ENCODE measurements around the gene PLA2G15. TPM values are rescaled to one million over a fixed set of nuclear protein-coding genes. Genes with fewer than 3 reads are reported as not detected.

Gene PLA2G15
- total RNA-seq, 1 donor from 2014 or later = 46.7 TPM

DNA sequence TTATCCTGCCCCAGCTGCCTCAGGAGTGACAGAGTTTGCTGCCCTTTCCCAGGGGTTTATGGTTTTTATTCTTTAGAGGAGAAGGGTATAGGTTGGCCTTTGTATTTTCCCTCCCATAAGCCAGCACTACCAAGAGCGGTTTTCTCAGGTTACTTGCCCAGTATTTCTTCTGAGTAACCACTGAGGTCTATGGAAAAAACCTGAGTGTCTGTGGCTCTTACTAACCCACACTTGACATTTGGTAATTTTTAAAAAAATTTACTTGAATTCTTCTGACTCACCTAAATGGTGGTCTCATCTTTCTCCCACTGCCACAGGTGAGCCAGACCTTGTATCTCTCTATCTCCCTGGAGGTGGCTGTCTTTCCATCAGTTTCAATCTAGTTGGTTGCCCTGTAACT, 25.2 kb downstream of the PLA2G15 start:
- DNase-seq (ENCODE audit: low spot score) = no peak
- intact Hi-C loops (cut with DNase I) = no loop called here

GRCh38 chr16:68272507-68273209, 27.5 kb downstream of the PLA2G15 start:
- DNase-seq (ENCODE audit: low spot score) = no peak
- intact Hi-C loops (cut with DNase I) = no loop called here

- intact Hi-C loops (cut with DNase I) = no loop called here
- no peak for DNase-seq (ENCODE audit: low spot score)
These were observed 28.3 kb downstream of the PLA2G15 start for GRCh38 chr16:68273459-68273858.

GRCh38 chr16:68273896-68274295, 28.7 kb downstream of the PLA2G15 start:
- DNase-seq (ENCODE audit: low spot score) = no peak
- intact Hi-C loops (cut with DNase I) = no loop called here

DNA sequence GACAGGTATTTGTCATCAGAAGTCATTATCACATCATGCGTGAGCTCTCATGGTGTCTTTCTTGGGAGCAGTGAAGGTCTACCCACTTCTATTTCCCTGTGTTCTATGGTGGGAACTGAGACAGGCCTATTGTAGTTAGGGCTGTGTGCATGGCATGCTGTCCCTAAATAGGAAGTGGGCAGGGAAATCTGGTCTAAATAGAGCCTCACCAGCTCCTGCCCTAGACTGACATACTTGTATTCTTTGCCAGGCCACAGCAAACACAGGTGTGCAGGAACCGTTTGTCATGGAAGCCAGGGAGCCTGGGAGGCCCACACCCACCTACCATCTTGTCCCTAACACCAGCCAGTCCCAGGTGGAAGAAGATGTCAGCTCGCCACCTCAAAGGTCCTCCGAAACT, 29.3 kb downstream of the PLA2G15 start:
- intact Hi-C loops (cut with DNase I) = no loop called here
- DNase-seq (ENCODE audit: low spot score) = no peak

GRCh38 chr16:68275611-68276191, 30.5 kb downstream of the PLA2G15 start:
- intact Hi-C loops (cut with DNase I) = no loop called here
- DNase-seq (ENCODE audit: low spot score) = no peak

DNA sequence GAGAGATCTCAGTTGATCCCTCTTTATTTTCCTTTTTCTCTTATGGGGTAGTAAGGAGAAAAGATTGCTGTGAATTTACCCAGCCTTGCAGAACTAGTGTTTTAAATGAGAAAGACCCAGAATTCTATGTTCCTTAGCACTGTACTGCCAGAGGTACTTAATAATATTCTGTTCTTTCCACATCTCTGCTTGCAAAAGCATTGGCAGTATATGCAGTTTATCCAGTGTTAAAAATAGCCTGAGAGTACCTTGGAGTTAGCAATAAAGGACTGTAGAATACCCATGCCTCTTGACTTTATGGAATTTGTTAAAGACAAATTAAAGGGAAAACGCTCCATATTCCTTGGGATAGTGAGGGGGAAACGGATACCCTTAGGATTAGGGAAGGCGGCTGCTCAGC, 31.1 kb downstream of the PLA2G15 start:
- no peak for DNase-seq (ENCODE audit: low spot score)
- intact Hi-C loops (cut with DNase I) = no loop called here

- intact Hi-C loops (cut with DNase I) = no loop called here
- DNase-seq (ENCODE audit: low spot score) = no peak
These were observed 34.8 kb downstream of the PLA2G15 start for GRCh38 chr16:68279726-68280558.

DNA sequence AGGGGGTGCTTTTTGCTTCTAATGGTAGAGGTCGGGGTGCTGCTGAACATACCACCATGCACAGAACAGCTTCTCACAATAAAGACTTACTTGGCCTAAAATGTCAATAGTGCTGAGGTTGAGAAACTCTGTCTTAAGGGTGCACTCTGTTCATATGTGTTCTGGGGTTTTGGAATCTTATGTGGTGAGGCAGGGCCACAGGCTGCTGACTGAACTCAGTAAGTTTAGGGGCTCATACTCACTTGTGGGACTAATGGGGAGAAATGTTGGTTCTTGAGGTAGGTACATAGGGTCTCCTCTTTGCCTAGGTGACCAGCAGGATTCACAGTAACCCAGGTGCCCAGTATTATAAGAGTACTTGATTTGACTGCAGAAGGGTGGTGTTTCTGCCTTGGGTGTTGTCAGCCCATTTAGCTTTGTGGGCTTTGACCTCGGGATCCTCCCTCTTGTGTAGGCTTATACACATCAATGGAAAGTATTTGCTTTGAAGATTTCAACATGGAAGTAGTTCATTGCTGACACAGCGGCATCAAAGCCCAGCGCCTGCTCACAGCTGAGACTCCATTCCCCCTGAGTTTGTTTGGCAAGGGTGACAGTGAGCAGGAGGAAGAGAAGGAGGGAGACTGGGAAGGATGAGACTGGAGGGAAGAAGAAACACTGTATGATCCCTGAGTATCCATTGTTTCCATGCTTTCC, 36.3 kb downstream of the PLA2G15 start:
- DNase-seq (ENCODE audit: low spot score) = no peak
- intact Hi-C loops (cut with DNase I) = no loop called here

GRCh38 chr16:68282064-68282452, 36.9 kb downstream of the PLA2G15 start:
- no peak for DNase-seq (ENCODE audit: low spot score)
- intact Hi-C loops (cut with DNase I) = no loop called here

- intact Hi-C loops (cut with DNase I) = no loop called here
- no peak for DNase-seq (ENCODE audit: low spot score)
These were observed 38.2 kb downstream of the PLA2G15 start for GRCh38 chr16:68283346-68283745.

DNA sequence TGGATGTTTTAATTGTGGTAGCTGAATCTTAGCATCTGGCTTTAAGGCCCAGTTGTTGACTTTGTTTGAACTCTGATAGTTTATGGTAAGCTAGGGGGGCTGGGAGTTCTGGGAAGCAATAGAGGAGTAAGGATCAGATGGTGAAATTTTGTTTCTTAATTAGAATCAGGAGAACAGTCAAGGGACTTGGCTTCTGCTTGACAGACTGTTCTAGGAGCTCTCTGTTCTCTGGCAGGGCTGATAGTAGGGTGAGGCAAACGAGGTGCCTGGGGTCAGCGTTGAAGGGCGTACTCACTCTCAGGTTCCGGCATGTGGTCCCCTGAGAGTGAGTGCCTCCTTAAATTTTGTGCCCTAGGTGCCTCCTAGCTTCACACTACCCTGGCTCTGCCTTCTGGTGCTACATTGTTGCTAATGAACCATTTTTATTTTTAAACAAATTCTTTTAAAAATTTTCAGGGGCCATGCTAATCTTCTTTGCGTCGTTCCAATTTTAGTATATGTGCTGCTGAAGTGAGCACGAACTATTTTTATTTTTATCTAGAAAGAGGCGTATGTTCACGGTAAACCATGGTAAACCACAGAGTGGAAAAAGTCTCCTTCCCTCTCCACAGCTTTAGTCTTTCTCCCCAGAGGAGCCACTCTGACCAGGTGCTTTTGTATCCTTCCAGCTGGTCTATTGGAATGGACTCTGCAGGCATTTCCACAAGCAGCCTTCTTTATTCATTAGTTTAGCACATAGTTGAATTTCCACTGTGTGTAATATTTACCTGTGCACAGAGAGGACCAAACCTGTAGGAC, 38.8 kb downstream of the PLA2G15 start:
- no peak for DNase-seq (ENCODE audit: low spot score)
- intact Hi-C loops (cut with DNase I) = no loop called here

- DNase-seq (ENCODE audit: low spot score) = no peak
- intact Hi-C loops (cut with DNase I) = no loop called here
These were observed 39.7 kb downstream of the PLA2G15 start for GRCh38 chr16:68284847-68285246.

DNA sequence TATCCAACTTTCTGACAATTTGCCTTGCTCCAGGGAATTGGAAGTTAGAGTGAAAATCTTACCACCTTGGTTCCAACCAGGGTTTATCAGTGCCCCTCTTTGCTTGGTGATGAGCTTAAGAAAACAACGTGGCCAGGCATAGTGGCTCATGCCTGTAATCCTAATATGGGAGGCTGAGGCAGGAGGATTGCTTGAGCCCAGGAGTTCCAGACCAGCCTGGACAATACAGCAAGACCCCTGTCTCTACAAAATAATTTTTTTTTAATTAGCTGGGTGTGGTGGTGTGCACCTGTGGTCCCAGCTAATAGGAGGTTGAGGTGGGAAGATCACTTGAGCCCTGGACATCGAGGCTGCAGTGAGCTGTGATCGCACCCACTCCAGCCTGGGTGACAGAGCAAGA, 40.5 kb downstream of the PLA2G15 start:
- DNase-seq (ENCODE audit: low spot score) = no peak
- intact Hi-C loops (cut with DNase I) = no loop called here

- no peak for DNase-seq (ENCODE audit: low spot score)
- intact Hi-C loops (cut with DNase I) = no loop called here
These were observed 41.2 kb downstream of the PLA2G15 start for GRCh38 chr16:68286153-68287074.

DNA sequence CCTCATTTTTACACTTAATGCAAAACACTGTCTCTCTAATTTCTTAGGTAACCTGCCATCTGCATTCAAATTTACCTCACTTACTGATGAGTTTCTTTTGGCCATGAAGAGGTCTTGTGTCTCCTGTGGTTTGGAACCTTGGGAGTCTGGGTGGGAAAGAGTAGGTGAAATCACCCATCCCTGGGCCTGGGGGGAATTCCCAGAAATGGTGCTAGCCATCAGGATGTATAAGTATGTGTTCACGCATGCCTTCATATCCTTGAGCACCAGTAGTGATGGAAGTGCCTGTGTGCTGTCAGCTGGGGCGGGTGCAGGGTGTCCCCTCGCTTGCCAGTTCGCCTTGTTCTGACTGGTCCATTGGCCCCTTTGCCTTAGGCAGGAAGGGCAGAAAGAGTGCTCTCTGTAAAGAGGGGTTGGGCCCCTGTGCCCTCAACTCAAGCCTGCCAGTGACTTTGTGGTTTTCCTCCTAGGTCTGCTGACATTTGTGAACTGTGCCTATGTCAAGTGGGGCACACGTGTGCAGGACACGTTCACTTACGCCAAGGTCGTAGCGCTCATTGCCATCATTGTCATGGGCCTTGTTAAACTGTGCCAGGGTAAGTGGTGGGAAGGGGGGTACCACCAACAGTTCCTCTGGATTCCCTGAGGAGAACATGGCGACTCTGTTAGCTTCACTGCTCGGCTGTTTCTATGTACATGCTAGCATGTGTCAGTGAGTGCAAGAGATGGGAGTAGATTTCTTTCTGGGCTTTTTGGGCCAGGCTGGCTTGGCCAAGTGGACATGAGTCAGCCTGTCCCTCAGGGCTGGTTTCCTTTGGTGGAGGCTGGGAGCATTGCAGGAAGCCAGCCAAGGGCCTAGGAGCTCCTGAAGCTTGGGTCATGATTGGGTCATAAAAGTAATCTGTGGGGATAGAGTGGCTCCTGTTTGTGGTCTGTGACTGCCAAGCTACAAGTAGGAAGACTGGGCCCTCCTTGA, 42.4 kb downstream of the PLA2G15 start:
- intact Hi-C loops (cut with DNase I) = no loop called here
- peak; percentile 86 for DNase-seq (ENCODE audit: low spot score)

GRCh38 chr16:68288252-68288650, 43.1 kb downstream of the PLA2G15 start:
- intact Hi-C loops (cut with DNase I) = no loop called here
- no peak for DNase-seq (ENCODE audit: low spot score)

All from cardiac septum (tissue), 1 donor.